Natural killer cell (primary cell): Measurements from ENCODE around the gene HOXC12. TPM values are rescaled to one million over a fixed set of nuclear protein-coding genes. Genes with fewer than 3 reads are reported as not detected.

Source experiments
- ATAC-seq, 3 donors: fragments of 150-1000 bp in 2 of 3; fragments of 200-7000 bp in 1 of 3; cut with Tn5 transposase; 1 replicate in 1 of 3; 2 replicates in 2 of 3; pipeline ENCODE4 v1.10.0; 2021; ENCODE audit warnings: mild to moderate bottlenecking in 2 of 3, moderate library complexity in 2 of 3
- DNase-seq, 2 donors: peaks; one replicate each; pipeline versions ENCODE4 v3.0.0 to v3.0.0-alpha.2; 2013 to 2021; ENCODE audit warnings: mixed read lengths in 1 of 2
- H3K27ac ChIP-seq: one replicate; pipeline ENCODE4 v1.5.1; 2013; ENCODE audit warnings: mild to moderate bottlenecking, low read length
- H3K27me3 ChIP-seq: one replicate; pipeline ENCODE4 v1.6.1; 2013; ENCODE audit warnings: low read length; ENCODE audit not compliant: control insufficient read depth, insufficient read depth
- H3K36me3 ChIP-seq: one replicate; pipeline ENCODE4 v1.6.1; 2013; ENCODE audit warnings: low read length; ENCODE audit not compliant: control insufficient read depth, insufficient read depth
- H3K4me1 ChIP-seq: one replicate; pipeline ENCODE4 v1.6.1; 2013; ENCODE audit warnings: low read length; ENCODE audit not compliant: control insufficient read depth, insufficient read depth
- H3K4me3 ChIP-seq: one replicate; pipeline ENCODE4 v1.5.1; 2013; ENCODE audit warnings: low read length
- H3K9me3 ChIP-seq: one replicate; pipeline ENCODE4 v1.6.1; 2013; ENCODE audit warnings: low read length; ENCODE audit not compliant: control insufficient read depth, insufficient read depth
- H3K27ac Mint-ChIP-seq, 2 donors: one replicate each; pipeline ENCODE4 v1.8.0; 2022; ENCODE audit warnings: mild to moderate bottlenecking in 2 of 2, mixed read lengths in 2 of 2, moderate library complexity in 1 of 2
- H3K27me3 Mint-ChIP-seq, 2 donors: one replicate each; pipeline ENCODE4 v1.8.0; 2022; ENCODE audit warnings: low read depth in 2 of 2, mixed read lengths in 2 of 2
- H3K36me3 Mint-ChIP-seq: one replicate; pipeline ENCODE4 v1.8.0; 2022; ENCODE audit warnings: mixed read lengths
- H3K4me1 Mint-ChIP-seq, 2 donors: one replicate each; pipeline ENCODE4 v1.8.0; 2022; ENCODE audit warnings: mixed read lengths in 2 of 2
- H3K4me3 Mint-ChIP-seq: one replicate; pipeline ENCODE4 v1.8.0; 2022; ENCODE audit warnings: mild to moderate bottlenecking, moderate library complexity, mixed read lengths
- H3K9me3 Mint-ChIP-seq, 2 donors: one replicate each; pipeline ENCODE4 v1.8.0; 2022; ENCODE audit warnings: mixed read lengths in 2 of 2
- WGBS: methylation state at CpG from one replicate; pipeline ENCODE4 v1.1.7; 2013; ENCODE audit warnings: missing lambda C conversion rate; ENCODE audit not compliant: insufficient coverage; 5-methylcytosine and 5-hydroxymethylcytosine counted together
- intact Hi-C: fragments of 100-400 bp; cut with micrococcal nuclease; formaldehyde crosslinking; loops from one replicate; pipeline ENCODE4 v1.14.2; 2022
- total RNA-seq, 4 donors: library from RNA; stranded (reverse); fragments of 120-200 nt in 1 of 4; gene quantifications; one replicate each; pipeline versions ENCODE4 v1.2.3 to v1.2.4, GENCODE V29; 2013 to 2022
- TF ChIP-seq, protein P1 (sequence below): fragments of 200-600 bp; IDR thresholded peaks from one replicate; pipeline ENCODE4 v1.8.0; 2022; ENCODE audit warnings: antibody characterized with exemption

The HOXC12 gene
- total RNA-seq, 3 donors from 2014 or later (not counting 1 experiment from before 2014, with no cell fraction given), result not detected

DNA sequence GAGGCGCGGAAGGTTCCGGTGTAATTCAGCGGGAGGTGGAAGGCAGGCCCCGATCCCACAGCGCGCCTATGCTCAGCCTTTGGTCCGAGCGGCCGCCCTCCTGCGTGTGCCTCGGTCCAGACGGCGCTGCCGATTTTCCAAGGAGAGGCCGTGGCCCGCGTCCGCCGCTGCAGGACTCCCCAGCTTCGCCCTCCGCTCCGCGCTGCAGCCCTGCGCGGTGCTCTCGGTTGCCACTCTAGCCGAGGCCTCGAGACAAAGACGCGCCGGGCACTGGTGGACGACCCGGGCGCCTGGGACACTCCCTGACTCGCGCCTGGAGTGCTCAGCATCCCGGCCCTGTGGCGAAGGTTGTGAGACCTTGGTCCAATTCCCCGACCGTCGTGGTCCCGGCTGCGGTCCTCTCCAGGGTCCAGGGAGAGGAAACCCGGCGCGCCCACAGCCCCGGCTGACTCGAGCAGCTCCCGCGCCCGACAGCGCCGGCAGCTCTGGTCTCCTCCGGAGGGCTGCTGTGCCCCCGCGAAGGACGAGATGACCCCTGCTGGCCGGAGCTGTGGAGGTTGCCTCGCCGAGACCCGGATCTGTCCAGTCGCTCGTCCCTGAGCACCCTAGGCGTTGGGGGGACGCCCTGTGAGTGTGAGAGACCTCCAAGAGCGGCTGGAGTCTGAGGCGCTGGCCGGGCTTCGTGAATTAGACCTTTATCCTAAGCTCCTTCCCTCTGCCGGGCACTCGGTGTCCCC, 6.5 kb downstream of the HOXC12 start:
- Histone ChIP-seq H3K27ac (no peak overlapping the region), H3K4me3 (no peak overlapping the region), H3K9me3 (no peaks in the 10 kb centered on the region), H3K36me3 (no peaks in the 10 kb centered on the region), H3K27me3 (peaks cover 94% of the 10 kb centered on the region), H3K4me1 (peaks cover 38% of the 10 kb centered on the region)
- Mint-ChIP-seq H3K9me3 (no peaks in the 10 kb centered on the region), H3K36me3 (peaks cover 18% of the 10 kb centered on the region), H3K4me3 (no peak overlapping the region), H3K27ac (peak overlapping the region in 1 of 2 donors; percentile 18), H3K27me3 (peaks cover 69 to 95% of the 10 kb centered on the region in 2 donors), H3K4me1 (peaks cover 41 to 42% of the 10 kb centered on the region in 2 donors)
- DNase-seq (no peak), ATAC-seq (no peak)
- TF ChIP-seq, protein P1, sequence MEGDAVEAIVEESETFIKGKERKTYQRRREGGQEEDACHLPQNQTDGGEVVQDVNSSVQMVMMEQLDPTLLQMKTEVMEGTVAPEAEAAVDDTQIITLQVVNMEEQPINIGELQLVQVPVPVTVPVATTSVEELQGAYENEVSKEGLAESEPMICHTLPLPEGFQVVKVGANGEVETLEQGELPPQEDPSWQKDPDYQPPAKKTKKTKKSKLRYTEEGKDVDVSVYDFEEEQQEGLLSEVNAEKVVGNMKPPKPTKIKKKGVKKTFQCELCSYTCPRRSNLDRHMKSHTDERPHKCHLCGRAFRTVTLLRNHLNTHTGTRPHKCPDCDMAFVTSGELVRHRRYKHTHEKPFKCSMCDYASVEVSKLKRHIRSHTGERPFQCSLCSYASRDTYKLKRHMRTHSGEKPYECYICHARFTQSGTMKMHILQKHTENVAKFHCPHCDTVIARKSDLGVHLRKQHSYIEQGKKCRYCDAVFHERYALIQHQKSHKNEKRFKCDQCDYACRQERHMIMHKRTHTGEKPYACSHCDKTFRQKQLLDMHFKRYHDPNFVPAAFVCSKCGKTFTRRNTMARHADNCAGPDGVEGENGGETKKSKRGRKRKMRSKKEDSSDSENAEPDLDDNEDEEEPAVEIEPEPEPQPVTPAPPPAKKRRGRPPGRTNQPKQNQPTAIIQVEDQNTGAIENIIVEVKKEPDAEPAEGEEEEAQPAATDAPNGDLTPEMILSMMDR, result no peak
- intact Hi-C loops, result no loop called here
- WGBS, result 5% methylated on average over 72 of the region's 72 CpGs

DNA sequence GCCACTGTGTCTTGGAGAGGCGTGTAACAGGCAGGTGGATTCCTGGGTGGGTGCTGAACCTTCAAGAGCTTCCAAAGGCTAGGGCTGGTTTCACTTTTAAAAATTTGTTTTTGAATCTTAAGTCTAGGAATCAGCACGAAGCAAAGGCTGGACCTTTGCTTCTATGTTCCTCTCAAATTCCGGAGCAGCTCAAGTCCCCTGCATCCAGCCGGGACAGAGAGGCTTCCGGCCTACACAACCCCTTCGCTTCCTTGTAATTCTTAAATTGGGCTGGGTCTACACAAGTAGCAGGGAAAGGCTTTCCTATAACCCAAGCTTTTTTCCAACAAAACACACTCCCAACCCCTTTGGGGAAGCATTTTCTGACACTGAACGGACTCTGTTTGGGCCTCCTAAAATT, 8.3 kb downstream of the HOXC12 start:
- TF ChIP-seq, protein P1, result no peak
- ATAC-seq, result no peak
- 20% methylated on average over 7 of the region's 7 CpGs for WGBS
- Mint-ChIP-seq H3K27me3 (peaks cover 73 to 96% of the 10 kb centered on the region in 2 donors), H3K4me3 (no peak overlapping the region), H3K27ac (no peak overlapping the region), H3K36me3 (peaks cover 18% of the 10 kb centered on the region), H3K9me3 (no peaks in the 10 kb centered on the region), H3K4me1 (peaks cover 41 to 42% of the 10 kb centered on the region in 2 donors)
- intact Hi-C loops, result no loop called here
- no peak overlapping the region for H3K4me3 ChIP-seq
- no peak for DNase-seq
- H3K9me3 ChIP-seq, result no peaks in the 10 kb centered on the region
- peaks cover 33% of the 10 kb centered on the region for H3K4me1 ChIP-seq
- no peak overlapping the region for H3K27ac ChIP-seq
- no peaks in the 10 kb centered on the region for H3K36me3 ChIP-seq
- peaks cover 96% of the 10 kb centered on the region for H3K27me3 ChIP-seq

DNA sequence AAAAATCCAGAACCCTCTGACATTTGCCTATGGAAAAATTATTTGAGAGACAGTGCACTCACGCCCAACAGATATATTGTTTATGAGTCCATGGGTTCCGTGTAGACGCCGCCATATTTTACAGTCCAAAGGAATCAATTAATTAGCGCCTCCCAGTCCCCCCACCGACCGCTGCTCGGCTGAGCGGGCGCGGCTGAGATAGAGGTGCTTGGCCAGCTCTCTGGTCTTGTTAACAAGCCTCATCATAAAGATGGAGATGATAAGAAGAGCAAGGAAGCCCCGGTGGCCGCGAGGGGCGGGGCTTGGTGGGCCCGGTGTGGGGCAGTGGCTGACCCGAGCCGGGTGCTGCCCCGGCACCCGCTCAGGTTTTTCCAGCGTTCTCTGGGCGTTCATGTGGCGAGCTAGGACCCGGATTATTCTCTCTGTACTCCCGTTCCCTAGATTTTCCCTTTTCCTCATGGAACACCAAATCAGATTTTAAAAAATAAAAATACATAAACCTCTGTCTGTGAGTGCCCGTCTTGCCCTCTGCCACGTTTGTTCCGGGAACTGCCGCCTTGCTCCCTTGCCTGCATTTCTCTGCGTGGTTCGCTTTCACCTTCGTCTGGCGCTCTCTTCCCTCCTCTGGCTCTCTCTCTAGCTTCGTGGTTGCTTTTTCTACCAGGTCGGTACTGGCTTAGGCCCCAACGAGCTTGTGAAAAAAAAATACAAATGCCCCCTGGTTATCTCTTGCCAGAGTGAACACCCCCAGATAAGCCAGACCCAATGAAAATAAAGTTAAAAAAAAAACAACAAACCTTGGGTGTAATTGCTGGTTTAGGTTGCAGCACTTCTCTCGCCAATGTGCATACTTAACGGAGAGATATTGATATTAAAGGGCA, 9.0 kb downstream of the HOXC12 start:
- Mint-ChIP-seq H3K4me3 (peak overlapping the region; percentile 32), H3K27ac (no peak overlapping the region), H3K9me3 (no peaks in the 10 kb centered on the region), H3K27me3 (peaks cover 73 to 96% of the 10 kb centered on the region in 2 donors), H3K4me1 (peaks cover 42 to 44% of the 10 kb centered on the region in 2 donors), H3K36me3 (peaks cover 18% of the 10 kb centered on the region)
- no peaks in the 10 kb centered on the region for H3K9me3 ChIP-seq
- no peak for ATAC-seq
- H3K4me1 ChIP-seq, result peaks cover 33% of the 10 kb centered on the region
- no peak for DNase-seq
- no peak overlapping the region for H3K27ac ChIP-seq
- intact Hi-C loops, result no loop called here
- H3K36me3 ChIP-seq, result no peaks in the 10 kb centered on the region
- WGBS, result 9% methylated on average over 36 of the region's 38 CpGs
- H3K4me3 ChIP-seq, result no peak overlapping the region
- H3K27me3 ChIP-seq, result peaks cover 96% of the 10 kb centered on the region
- TF ChIP-seq, protein P1, result no peak
